Stimulated activated naive CD4-positive, alpha-beta T cell treated with Interleukin-2 at 50 U/mL for 16 hours (primary cell): ENCODE measurements around the gene CPLANE1.
"Not testable (repeated sequence)": the region's sequence is repeated elsewhere in the genome, so short reads cannot be mapped to it uniquely, and the experiment has no call there.

Source experiments
- DNase-seq: peaks from one replicate; lab custom pipeline; 2025; lab: John Stamatoyannopoulos, UW

The CPLANE1 gene

GRCh38 chr5:37208883-37209797, 40.0 kb downstream of the CPLANE1 start:
- DNase-seq: no peak

DNA sequence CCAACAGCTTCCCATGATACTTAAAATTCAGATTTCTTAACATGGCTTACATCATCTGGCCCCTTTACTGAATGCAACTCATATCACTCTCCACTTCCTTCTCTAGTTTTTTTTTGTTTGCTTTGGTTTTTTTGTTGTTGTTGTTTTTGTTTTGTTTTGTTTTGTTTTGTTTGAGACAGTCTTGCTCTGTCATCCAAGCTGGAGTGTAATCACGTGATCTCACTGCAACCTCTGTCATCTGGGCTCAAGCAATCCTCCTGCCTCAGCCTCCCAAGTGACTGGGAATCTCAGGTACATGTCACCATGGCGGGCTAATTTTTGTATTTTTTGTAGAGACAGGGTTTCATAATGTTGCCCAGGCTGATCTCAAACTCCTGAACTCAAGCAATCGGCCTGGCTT, 41.4 kb downstream of the CPLANE1 start:
- no peak for DNase-seq

DNA sequence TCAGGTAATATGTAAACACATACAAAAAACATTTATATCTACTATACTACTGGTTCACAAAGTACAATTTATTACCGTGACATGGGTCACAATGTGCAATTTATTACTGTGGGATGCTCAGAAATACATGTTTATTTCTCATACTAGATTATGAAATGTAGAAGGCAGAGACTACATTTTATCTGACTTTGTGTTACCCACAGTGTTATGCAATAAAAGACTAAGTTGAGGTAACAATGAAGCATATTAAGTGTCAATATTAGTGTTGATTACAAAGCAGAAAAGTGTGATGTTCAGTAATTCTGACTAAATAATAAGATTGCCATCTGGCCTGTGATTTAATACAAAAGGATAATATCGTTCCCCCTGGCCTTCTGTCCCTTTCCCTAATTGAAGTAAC, 42.4 kb downstream of the CPLANE1 start:
- no peak for DNase-seq

DNA sequence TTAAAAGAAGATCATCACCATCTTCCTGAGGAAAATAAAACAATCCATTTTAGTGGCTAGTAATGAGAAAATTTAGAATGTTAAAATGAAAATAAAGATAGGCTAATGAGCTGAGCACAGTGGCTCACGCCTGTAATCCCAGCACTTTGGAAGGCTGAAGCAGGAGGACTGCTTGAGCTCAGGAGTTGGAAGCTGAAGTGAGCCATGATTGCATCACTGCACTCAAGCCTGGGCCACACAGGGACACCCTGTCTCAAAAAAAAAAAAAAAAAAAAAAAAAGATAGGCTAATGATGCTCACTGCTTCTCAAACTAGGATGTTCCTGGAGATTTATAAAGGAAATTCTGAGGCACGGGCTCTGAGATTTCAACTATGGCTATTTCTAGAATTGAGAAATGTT, 50.3 kb downstream of the CPLANE1 start:
- no peak for DNase-seq

- no peak for DNase-seq
Measured at GRCh38 chr5:37198061-37198460, 51.1 kb downstream of the CPLANE1 start.

GRCh38 chr5:37197340-37198050, 51.7 kb downstream of the CPLANE1 start:
- DNase-seq: no peak

- DNase-seq: no peak
Measured at GRCh38 chr5:37190592-37190991, 58.6 kb downstream of the CPLANE1 start.

GRCh38 chr5:37189355-37189754, 59.8 kb downstream of the CPLANE1 start:
- DNase-seq: no peak

DNA sequence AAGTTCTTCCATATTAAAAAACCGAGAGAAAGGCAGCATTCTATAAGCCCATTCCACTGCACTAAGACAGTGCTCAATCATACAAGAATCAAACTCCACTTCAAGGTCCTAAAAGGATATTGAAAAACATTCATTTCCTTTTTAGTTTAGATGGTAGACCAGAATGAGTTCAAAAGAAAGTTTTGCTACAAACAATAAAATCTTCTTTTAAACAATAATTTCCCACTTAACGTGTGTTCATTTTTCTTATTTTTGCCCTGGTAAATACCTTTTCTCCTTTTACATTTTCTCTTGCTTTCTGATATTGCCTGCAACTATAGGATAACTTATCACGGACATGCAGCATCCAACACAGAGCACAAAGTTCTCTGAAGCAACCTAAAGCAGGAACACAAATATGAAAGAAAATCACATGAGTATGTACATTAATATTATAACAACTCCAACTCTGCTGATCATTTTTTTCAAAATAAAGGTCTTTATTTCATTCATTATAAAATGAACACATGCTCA, 61.7 kb downstream of the CPLANE1 start:
- DNase-seq: no peak

DNA sequence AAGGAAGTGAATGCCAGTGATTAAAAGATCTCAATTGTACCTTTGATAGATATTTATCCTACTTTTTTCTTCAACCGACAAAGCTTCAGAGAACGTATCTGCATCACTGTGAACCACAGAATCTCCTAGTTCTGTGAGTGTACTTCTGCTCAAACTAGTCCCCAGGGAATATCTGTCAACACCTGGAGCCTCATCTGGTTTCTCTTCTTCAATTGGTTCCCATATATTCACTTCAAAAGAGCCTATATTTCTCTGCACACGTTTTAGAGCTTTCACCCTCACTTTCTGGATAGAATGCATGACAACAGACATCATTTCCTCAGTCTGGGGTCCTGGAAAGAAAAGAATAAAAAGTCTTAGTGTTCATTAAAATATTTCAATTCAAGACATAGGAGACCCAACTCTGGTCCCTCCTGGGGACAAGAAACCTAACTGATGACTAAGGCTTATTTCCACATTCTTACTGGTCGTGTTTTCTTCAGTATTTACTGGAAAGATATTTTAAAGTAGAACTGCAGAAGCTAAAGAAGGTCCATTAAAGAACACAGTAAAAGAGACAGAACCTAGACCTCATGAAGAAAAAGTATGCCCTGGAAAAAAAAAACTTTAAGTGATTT, 64.3 kb downstream of the CPLANE1 start:
- no peak for DNase-seq

DNA sequence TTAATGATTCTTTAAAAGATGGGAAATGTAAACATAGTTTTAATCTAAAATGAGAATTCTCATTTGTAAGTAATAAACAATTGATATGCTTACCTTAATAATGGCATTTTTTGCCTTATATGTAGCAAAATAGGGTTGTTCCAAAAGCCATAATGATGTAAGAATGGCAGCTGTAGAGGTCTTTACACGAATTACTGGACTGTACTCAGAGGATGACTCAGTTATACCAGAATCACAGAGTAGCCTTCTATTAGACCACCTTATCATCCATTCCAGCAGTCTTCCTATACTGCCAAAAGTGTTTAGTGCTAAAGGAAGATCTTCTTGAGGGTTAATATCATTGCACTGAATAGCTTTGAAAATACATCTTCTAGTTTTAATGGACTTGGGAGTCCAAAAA, 66.5 kb downstream of the CPLANE1 start:
- DNase-seq: no peak

GRCh38 chr5:37174928-37175327, 74.2 kb downstream of the CPLANE1 start:
- no peak for DNase-seq

GRCh38 chr5:37172957-37173356, 76.2 kb downstream of the CPLANE1 start:
- DNase-seq: no peak

DNA sequence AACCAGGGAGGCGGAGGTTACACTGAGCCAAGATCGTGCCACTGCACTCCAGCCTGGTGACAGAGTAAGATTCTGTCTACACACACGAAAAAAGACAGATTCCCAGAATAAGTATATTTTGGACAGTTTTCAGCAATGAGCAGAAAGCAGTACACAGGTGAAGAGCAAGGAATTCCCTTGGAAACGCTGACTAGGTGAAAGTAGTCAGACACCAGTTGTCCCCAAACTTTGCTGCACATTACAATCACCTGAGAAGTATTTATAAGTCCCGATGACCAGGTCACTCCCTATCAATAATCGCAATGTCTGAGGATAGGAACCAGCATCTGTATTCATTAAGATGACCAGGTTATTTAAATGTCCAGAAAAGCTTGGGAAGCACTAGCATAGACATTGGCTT, 78.3 kb downstream of the CPLANE1 start:
- no peak for DNase-seq

DNA sequence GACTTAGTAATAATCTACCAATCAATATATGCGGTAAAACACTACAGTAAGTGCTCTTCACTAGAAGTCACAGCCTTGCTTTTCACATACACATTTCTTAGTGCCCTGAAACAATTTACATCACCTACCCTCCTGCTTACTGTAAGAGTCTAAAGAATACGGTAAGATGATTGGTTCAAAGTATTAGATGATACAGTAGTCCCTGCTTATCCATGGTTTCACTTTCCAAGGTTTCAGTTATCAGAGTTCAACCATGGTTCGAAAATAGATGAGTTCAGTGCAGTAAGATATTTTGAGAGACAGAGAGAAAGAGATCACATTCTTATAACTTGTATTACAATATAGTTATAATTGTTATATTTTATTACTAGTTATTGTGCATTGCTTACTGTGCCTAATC, 83.0 kb downstream of the CPLANE1 start:
- no peak for DNase-seq

DNA sequence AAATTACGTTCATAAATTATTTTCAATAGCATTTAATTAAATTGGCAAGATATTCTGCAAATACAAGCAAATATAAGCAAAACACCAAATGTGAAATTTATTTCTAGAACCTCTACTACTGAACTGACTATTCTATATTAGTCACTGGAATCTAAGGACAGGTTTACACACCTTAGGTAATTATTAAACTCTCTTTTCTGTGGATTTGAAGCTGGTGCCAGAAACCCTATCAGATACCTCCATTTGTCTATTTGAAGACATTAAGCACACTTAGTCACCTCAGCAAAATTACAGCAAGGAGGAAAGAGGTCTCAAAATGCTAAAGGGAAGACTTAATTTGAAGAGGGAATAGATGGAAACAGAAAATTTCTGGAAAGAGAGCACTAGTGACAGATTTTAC, 83.4 kb downstream of the CPLANE1 start:
- no peak for DNase-seq

GRCh38 chr5:37153661-37154060, 95.5 kb downstream of the CPLANE1 start:
- no peak for DNase-seq

- no peak for DNase-seq
Measured at GRCh38 chr5:37146896-37147295, 102.3 kb downstream of the CPLANE1 start.

- DNase-seq: no peak
Measured at GRCh38 chr5:37136694-37137093, 112.5 kb downstream of the CPLANE1 start.

DNA sequence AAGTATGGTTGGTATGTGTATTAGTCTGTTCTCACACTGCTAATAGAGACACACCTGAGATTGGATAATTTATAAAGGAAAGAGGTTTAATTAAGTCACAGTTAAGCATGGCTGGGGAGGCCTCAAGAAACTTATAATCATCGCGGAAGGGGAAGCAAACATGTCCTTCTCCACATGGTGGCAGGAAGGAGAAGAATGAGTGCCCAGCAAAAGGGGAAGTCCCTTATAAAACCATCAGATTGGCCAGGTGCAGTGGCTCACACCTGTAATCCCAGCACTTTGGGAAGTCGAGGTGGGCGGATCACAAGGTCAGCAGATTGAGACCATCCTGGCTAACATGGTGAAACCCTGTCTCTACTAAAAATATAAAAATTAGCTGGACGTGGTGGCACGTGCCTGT, 113.9 kb downstream of the CPLANE1 start:
- not testable (repeated sequence) for DNase-seq

GRCh38 chr5:37133939-37134338, 115.2 kb downstream of the CPLANE1 start:
- no peak for DNase-seq

DNA sequence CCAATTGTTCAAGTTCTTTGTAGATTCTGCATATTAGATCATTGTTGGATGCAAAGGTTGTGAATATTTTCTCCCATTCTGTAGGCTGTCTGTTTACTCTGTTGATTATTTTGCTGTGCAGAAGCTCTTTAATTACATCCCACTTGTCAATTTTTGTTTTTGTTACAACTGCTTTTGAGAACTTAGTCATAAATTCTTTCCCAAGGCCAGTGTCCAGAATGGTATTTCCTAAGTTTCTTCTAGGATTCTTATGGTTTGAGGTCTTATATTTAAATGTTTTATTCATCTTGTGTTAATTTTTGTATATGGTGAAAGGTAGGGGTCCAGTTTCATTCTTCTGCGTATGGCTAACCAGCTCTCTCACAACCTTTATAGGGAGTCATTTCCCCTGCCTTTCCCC, 116.5 kb downstream of the CPLANE1 start:
- no peak for DNase-seq

DNA sequence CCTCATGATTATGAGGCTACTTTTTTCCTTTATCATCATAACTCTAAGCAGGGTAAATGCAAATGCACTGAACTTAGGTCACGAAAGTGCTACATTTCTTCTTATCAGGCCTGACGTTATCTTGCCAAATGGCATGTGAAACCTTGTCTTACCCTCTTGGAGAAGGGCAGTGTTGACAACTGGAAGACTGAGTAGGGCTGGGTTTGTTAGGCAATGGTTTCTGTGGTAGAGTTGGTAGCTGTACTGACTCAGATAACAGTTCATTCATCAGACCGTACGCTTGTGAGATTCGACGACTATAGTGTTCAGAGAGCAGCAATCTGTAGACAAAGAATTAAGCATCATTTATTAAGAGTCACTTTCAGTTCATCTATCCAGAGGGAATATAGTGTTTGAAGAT, 127.7 kb downstream of the CPLANE1 start:
- DNase-seq: no peak
